Rectal smooth muscle tissue (tissue), 1 donor: Measurements from ENCODE around the gene MKRN2OS.

Experiments used
- H3K27ac ChIP-seq: one replicate; pipeline ENCODE4 v1.7.0; 2013; ENCODE audit warnings: low read depth, low read length, inconsistent platforms
- H3K27me3 ChIP-seq: one replicate; pipeline ENCODE4 v1.7.0; 2013; ENCODE audit warnings: low read length; ENCODE audit not compliant: control insufficient read depth, insufficient read depth
- H3K36me3 ChIP-seq: one replicate; pipeline ENCODE4 v1.7.0; 2013; ENCODE audit warnings: low read length; ENCODE audit not compliant: control insufficient read depth, insufficient read depth
- H3K4me1 ChIP-seq: one replicate; pipeline ENCODE4 v1.7.0; 2013; ENCODE audit warnings: low read length; ENCODE audit not compliant: control insufficient read depth, insufficient read depth
- H3K4me3 ChIP-seq: one replicate; pipeline ENCODE4 v1.7.0; 2013; ENCODE audit warnings: low read length
- H3K9ac ChIP-seq: one replicate; pipeline ENCODE4 v1.7.0; 2013; ENCODE audit warnings: low read length

Gene MKRN2OS

GRCh38 chr3:12532182-12532581, 13.1 kb downstream of the MKRN2OS start:
- Histone ChIP-seq H3K36me3 (peaks cover 8% of the 10 kb centered on the region), H3K9ac (no peak overlapping the region), H3K4me3 (no peak overlapping the region), H3K27ac (no peak overlapping the region), H3K4me1 (no peaks in the 10 kb centered on the region), H3K27me3 (no peaks in the 10 kb centered on the region)

GRCh38 chr3:12527757-12528143, 17.5 kb downstream of the MKRN2OS start:
- no peak overlapping the region for H3K27ac ChIP-seq
- H3K36me3 ChIP-seq = peaks cover 12% of the 10 kb centered on the region
- H3K27me3 ChIP-seq = no peaks in the 10 kb centered on the region
- H3K4me3 ChIP-seq = no peak overlapping the region
- no peaks in the 10 kb centered on the region for H3K4me1 ChIP-seq
- H3K9ac ChIP-seq = no peak overlapping the region

GRCh38 chr3:12522721-12523120, 22.6 kb downstream of the MKRN2OS start:
- Histone ChIP-seq H3K36me3 (peaks cover 10% of the 10 kb centered on the region), H3K9ac (no peak overlapping the region), H3K4me1 (no peaks in the 10 kb centered on the region), H3K4me3 (no peak overlapping the region), H3K27me3 (no peaks in the 10 kb centered on the region), H3K27ac (no peak overlapping the region)

- no peaks in the 10 kb centered on the region for H3K27me3 ChIP-seq
- no peak overlapping the region for H3K4me3 ChIP-seq
- no peak overlapping the region for H3K27ac ChIP-seq
- no peak overlapping the region for H3K9ac ChIP-seq
- H3K36me3 ChIP-seq = peaks cover 4% of the 10 kb centered on the region
- H3K4me1 ChIP-seq = no peaks in the 10 kb centered on the region
Measured at GRCh38 chr3:12521010-12521409, 24.3 kb downstream of the MKRN2OS start.

GRCh38 chr3:12518261-12519028, 26.9 kb downstream of the MKRN2OS start:
- peaks cover 4% of the 10 kb centered on the region for H3K36me3 ChIP-seq
- H3K27me3 ChIP-seq = no peaks in the 10 kb centered on the region
- H3K9ac ChIP-seq = no peak overlapping the region
- H3K27ac ChIP-seq = no peak overlapping the region
- H3K4me1 ChIP-seq = no peaks in the 10 kb centered on the region
- no peak overlapping the region for H3K4me3 ChIP-seq

GRCh38 chr3:12516873-12517272, 28.4 kb downstream of the MKRN2OS start:
- Histone ChIP-seq H3K27ac (no peak overlapping the region), H3K27me3 (no peaks in the 10 kb centered on the region), H3K36me3 (peaks cover 4% of the 10 kb centered on the region), H3K4me3 (no peak overlapping the region), H3K4me1 (no peaks in the 10 kb centered on the region), H3K9ac (no peak overlapping the region)

- Histone ChIP-seq H3K4me3 (no peak overlapping the region), H3K27me3 (no peaks in the 10 kb centered on the region), H3K36me3 (no peaks in the 10 kb centered on the region), H3K4me1 (no peaks in the 10 kb centered on the region), H3K27ac (no peak overlapping the region), H3K9ac (no peak overlapping the region)
Measured at GRCh38 chr3:12515631-12516030, 29.7 kb downstream of the MKRN2OS start.

- H3K4me1 ChIP-seq = no peaks in the 10 kb centered on the region
Measured at GRCh38 chr3:12513694-12514446, 31.4 kb downstream of the MKRN2OS start.

GRCh38 chr3:12512534-12513118, 32.7 kb downstream of the MKRN2OS start:
- Histone ChIP-seq H3K27ac (no peak overlapping the region), H3K4me3 (no peak overlapping the region), H3K27me3 (no peaks in the 10 kb centered on the region), H3K9ac (no peak overlapping the region), H3K36me3 (no peaks in the 10 kb centered on the region), H3K4me1 (no peaks in the 10 kb centered on the region)

More at GRCh38 chr3:12513694-12514446, 31.4 kb downstream of the MKRN2OS start:
- Histone ChIP-seq H3K27ac (no peak overlapping the region), H3K27me3 (no peaks in the 10 kb centered on the region), H3K9ac (no peak overlapping the region), H3K4me3 (no peak overlapping the region), H3K36me3 (no peaks in the 10 kb centered on the region)

GRCh38 chr3:12509466-12509865, 35.8 kb downstream of the MKRN2OS start:
- H3K9ac ChIP-seq = no peak overlapping the region
- H3K27ac ChIP-seq = no peak overlapping the region
- H3K4me1 ChIP-seq = no peaks in the 10 kb centered on the region
- no peak overlapping the region for H3K4me3 ChIP-seq
- H3K27me3 ChIP-seq = no peaks in the 10 kb centered on the region
- peaks cover 2% of the 10 kb centered on the region for H3K36me3 ChIP-seq

- Histone ChIP-seq H3K36me3 (peaks cover 6% of the 10 kb centered on the region), H3K27ac (no peak overlapping the region), H3K4me1 (no peaks in the 10 kb centered on the region), H3K9ac (no peak overlapping the region), H3K4me3 (no peak overlapping the region), H3K27me3 (no peaks in the 10 kb centered on the region)
Measured at GRCh38 chr3:12508291-12508700, 37.0 kb downstream of the MKRN2OS start.

- H3K4me1 ChIP-seq = no peaks in the 10 kb centered on the region
- no peak overlapping the region for H3K4me3 ChIP-seq
Measured at GRCh38 chr3:12507591-12508281, 37.6 kb downstream of the MKRN2OS start.

More at GRCh38 chr3:12507591-12508281, 37.6 kb downstream of the MKRN2OS start:
- H3K27ac ChIP-seq = no peak overlapping the region
- no peak overlapping the region for H3K9ac ChIP-seq
- peaks cover 9% of the 10 kb centered on the region for H3K36me3 ChIP-seq
- no peaks in the 10 kb centered on the region for H3K27me3 ChIP-seq
